Body of pancreas (tissue), 4 donors: Measurements from ENCODE around the gene RNF149.

ENCODE experiments used
- CTCF ChIP-seq, 7 experiments: fragments of 450-650 bp in 4 of 7; fragments of 200-600 bp in 3 of 7; sonication (generic) in 3 of 7; IDR thresholded peaks; one replicate each; pipeline ENCODE4 v1.5.1; 2016 to 2019; ENCODE audit warnings: antibody characterized with exemption in 7 of 7
- POLR2A ChIP-seq, 3 donors: fragments of 450-650 bp; IDR thresholded peaks; one replicate each; pipeline ENCODE4 v1.6.1; 2016; ENCODE audit warnings: antibody characterized with exemption in 3 of 3, mild to moderate bottlenecking in 2 of 3

GRCh38 chr2:101306410-101306809 lies 2.1 kb downstream of the RNF149 start:
- TF ChIP-seq CTCF (IDR thresholded peaks at IDR 0.05) (no peak), POLR2A (IDR thresholded peaks at IDR 0.05) (peak in 1 of 3 donors; percentile 30)
